Neural progenitor cell (in vitro differentiated cells): ENCODE results near the gene ETFRF1. TPM values are rescaled to one million over a fixed set of nuclear protein-coding genes. Genes with fewer than 3 reads are reported as not detected.

Experiments used
- DNase-seq: peaks from one replicate; pipeline ENCODE4 v3.0.0-alpha.2; 2016; ENCODE audit warnings: low spot score
- H2AFZ ChIP-seq: fragments of 200-600 bp; sonication (generic); replicated peaks from 2 replicates; pipeline ENCODE4 v1.6.1; 2016; ENCODE audit warnings: antibody characterized with exemption
- H3F3A ChIP-seq: fragments of 200-600 bp; sonication (generic); 2 replicates; pipeline ENCODE4 v1.6.1; 2016; ENCODE audit warnings: antibody characterized with exemption, low read depth
- H3K27ac ChIP-seq: fragments of 200-600 bp; sonication (generic); 2 replicates; pipeline ENCODE4 v1.5.1; 2016; ENCODE audit warnings: mild to moderate bottlenecking
- H3K27me3 ChIP-seq: fragments of 200-600 bp; sonication (generic); 2 replicates; pipeline ENCODE4 v1.6.1; 2016; ENCODE audit warnings: mild to moderate bottlenecking, moderate library complexity
- H3K36me3 ChIP-seq: fragments of 200-600 bp; sonication (generic); 2 replicates; pipeline ENCODE4 v1.5.1; 2016
- H3K4me1 ChIP-seq: fragments of 200-600 bp; sonication (generic); 2 replicates; pipeline ENCODE4 v1.6.1; 2016; ENCODE audit warnings: mixed run types
- H3K4me2 ChIP-seq: fragments of 200-600 bp; sonication (generic); 2 replicates; pipeline ENCODE4 v1.6.1; 2016
- H3K4me3 ChIP-seq: fragments of 200-600 bp; sonication (generic); 2 replicates; pipeline ENCODE4 v1.5.1; 2016
- H3K79me2 ChIP-seq: fragments of 200-600 bp; sonication (generic); 2 replicates; pipeline ENCODE4 v1.6.1; 2016; ENCODE audit warnings: low read depth
- H3K9ac ChIP-seq: fragments of 200-600 bp; sonication (generic); 2 replicates; pipeline ENCODE4 v1.6.1; 2016
- H3K9me3 ChIP-seq: fragments of 200-600 bp; sonication (generic); 2 replicates; pipeline ENCODE4 v1.5.1; 2016; ENCODE audit warnings: low read depth
- H4K20me1 ChIP-seq: fragments of 200-600 bp; sonication (generic); 2 replicates; pipeline ENCODE4 v1.6.1; 2016; ENCODE audit warnings: low read depth
- H3K27ac Mint-ChIP-seq: 3 replicates; pipeline ENCODE4 v1.8.0; 2021; ENCODE audit warnings: mixed read lengths
- H3K27me3 Mint-ChIP-seq: 2 replicates; pipeline ENCODE4 v1.8.0; 2022; ENCODE audit warnings: low read depth, mild to moderate bottlenecking, inconsistent platforms, moderate library complexity, mixed read lengths; ENCODE audit not compliant: insufficient read depth
- H3K36me3 Mint-ChIP-seq: 3 replicates; pipeline ENCODE4 v1.8.0; 2021; ENCODE audit warnings: mixed read lengths
- H3K4me1 Mint-ChIP-seq: 3 replicates; pipeline ENCODE4 v1.8.0; 2021; ENCODE audit warnings: mixed read lengths
- H3K4me3 Mint-ChIP-seq: 3 replicates; pipeline ENCODE4 v1.8.0; 2021; ENCODE audit warnings: mild to moderate bottlenecking, moderate library complexity, mixed read lengths
- H3K9me3 Mint-ChIP-seq: 3 replicates; pipeline ENCODE4 v1.8.0; 2020; ENCODE audit warnings: mixed read lengths
- EZH2 ChIP-seq: fragments of 200-600 bp; sonication (generic); IDR thresholded peaks from 2 replicates; pipeline ENCODE4 v1.6.1; 2017; ENCODE audit warnings: antibody characterized with exemption, mild to moderate bottlenecking, moderate library complexity
- EZH2phosphoT487 ChIP-seq: fragments of 200-600 bp; sonication (generic); IDR thresholded peaks from 2 replicates; pipeline ENCODE4 v1.6.1; 2017; ENCODE audit warnings: antibody characterized with exemption
- total RNA-seq: library from RNA; depleted of rRNA; stranded (reverse); fragments of >200 nt; gene quantifications from 2 replicates; pipeline ENCODE4 v1.2.3, GENCODE V29; 2015; ENCODE audit warnings: low replicate concordance
- TF ChIP-seq, protein P1 (sequence below): fragments of 200-600 bp; sonication (generic); IDR thresholded peaks from 2 replicates; pipeline ENCODE4 v1.5.1; 2017; ENCODE audit warnings: antibody characterized with exemption, mild to moderate bottlenecking

Gene ETFRF1
- total RNA-seq, 1 donor from 2014 or later: 57.7 TPM

DNA sequence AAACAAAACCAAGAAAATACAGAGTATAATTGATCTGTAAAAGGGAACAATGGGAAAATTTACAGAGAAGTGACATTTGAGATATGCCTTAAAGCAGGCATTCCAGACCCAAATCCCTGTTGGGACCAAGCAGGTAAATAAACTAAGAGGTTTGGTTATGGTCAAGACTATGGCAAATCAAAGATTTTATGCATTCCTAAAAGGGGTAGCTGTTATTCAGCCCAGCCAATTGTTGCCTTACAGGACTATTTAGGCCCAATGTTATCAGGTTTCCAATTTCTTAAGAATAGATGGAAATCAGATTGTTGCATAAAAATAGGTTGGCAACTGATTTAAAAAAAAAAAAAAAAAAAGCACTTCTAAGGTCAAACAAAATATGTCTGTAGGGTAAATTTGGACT is 5.4 kb upstream of the ETFRF1 start:
- Histone ChIP-seq H3K4me1 (peaks cover 5% of the 10 kb centered on the region), H3K36me3 (no peaks in the 10 kb centered on the region), H3K27ac (no peak overlapping the region), H2AFZ (no peak overlapping the region), H3K27me3 (no peaks in the 10 kb centered on the region), H3K9me3 (no peaks in the 10 kb centered on the region), H3K4me2 (no peak overlapping the region), H3K9ac (no peak overlapping the region), H3F3A (no peaks in the 10 kb centered on the region), H4K20me1 (no peaks in the 10 kb centered on the region), H3K79me2 (no peaks in the 10 kb centered on the region), H3K4me3 (no peak overlapping the region)
- TF ChIP-seq, protein P1, sequence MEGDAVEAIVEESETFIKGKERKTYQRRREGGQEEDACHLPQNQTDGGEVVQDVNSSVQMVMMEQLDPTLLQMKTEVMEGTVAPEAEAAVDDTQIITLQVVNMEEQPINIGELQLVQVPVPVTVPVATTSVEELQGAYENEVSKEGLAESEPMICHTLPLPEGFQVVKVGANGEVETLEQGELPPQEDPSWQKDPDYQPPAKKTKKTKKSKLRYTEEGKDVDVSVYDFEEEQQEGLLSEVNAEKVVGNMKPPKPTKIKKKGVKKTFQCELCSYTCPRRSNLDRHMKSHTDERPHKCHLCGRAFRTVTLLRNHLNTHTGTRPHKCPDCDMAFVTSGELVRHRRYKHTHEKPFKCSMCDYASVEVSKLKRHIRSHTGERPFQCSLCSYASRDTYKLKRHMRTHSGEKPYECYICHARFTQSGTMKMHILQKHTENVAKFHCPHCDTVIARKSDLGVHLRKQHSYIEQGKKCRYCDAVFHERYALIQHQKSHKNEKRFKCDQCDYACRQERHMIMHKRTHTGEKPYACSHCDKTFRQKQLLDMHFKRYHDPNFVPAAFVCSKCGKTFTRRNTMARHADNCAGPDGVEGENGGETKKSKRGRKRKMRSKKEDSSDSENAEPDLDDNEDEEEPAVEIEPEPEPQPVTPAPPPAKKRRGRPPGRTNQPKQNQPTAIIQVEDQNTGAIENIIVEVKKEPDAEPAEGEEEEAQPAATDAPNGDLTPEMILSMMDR: no peak
- TF ChIP-seq EZH2phosphoT487: no peak
- TF ChIP-seq EZH2: no peak
- Mint-ChIP-seq H3K4me1 (peaks cover 8% of the 10 kb centered on the region), H3K9me3 (no peaks in the 10 kb centered on the region), H3K4me3 (no peak overlapping the region), H3K27ac (no peak overlapping the region), H3K36me3 (no peaks in the 10 kb centered on the region), H3K27me3 (peaks cover 3% of the 10 kb centered on the region)
- DNase-seq: no peak

DNA sequence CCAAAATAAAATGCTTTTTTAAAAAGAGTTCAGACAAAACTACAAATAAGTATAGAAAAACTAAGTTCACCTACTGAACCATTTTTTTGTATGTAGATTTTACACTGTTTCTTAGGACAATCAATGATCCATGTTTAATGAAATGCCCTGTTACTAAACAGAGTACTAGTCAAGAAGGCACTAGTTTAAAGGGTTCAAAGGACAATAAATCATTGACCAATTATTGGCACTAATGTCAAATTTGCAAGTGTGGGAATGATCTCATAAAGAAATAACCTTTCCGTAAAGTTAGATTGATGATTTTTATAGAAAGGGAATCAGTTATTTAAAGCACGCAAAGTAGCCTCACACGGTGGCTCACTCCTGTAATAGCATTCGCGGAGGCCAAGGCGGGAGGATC is 4.2 kb upstream of the ETFRF1 start:
- H3K79me2 ChIP-seq: peaks cover 2% of the 10 kb centered on the region
- H3K4me2 ChIP-seq: no peak overlapping the region
- Mint-ChIP-seq H3K9me3 (no peaks in the 10 kb centered on the region), H3K27me3 (peaks cover 7% of the 10 kb centered on the region), H3K27ac (no peak overlapping the region), H3K4me3 (no peak overlapping the region), H3K4me1 (peaks cover 14% of the 10 kb centered on the region), H3K36me3 (no peaks in the 10 kb centered on the region)
- H3K9ac ChIP-seq: no peak overlapping the region
- TF ChIP-seq, protein P1: no peak
- no peak for TF ChIP-seq EZH2phosphoT487
- no peak for TF ChIP-seq EZH2
- no peak overlapping the region for H2AFZ ChIP-seq
- H3K27ac ChIP-seq: no peak overlapping the region
- no peak overlapping the region for H3K4me3 ChIP-seq
- H3F3A ChIP-seq: peaks cover 7% of the 10 kb centered on the region
- H4K20me1 ChIP-seq: no peaks in the 10 kb centered on the region
- DNase-seq: no peak
- H3K9me3 ChIP-seq: no peaks in the 10 kb centered on the region
- H3K4me1 ChIP-seq: peaks cover 6% of the 10 kb centered on the region
- H3K36me3 ChIP-seq: no peaks in the 10 kb centered on the region
- H3K27me3 ChIP-seq: no peaks in the 10 kb centered on the region

DNA sequence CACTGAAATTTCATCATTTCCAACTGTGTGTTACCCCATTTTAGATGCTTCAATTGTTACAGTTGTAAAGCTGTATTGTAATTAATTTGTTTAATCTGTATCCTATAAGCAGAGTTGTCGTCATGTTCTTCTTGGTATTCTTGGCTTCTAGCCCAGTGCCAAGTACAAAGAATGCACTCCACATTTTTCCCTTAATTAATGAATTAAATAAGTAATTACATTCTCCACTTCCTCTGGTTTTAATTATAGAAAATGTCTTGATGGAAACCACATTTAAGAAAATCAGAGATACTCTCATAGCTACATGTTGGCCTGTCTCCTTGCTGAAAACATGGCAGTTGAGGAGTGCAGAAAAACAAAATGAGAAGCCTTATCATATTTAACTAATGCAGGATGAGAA is 823 bp upstream of the ETFRF1 start:
- Histone ChIP-seq H3K4me3 (peak overlapping the region; percentile 71), H3K27ac (no peak overlapping the region), H4K20me1 (no peaks in the 10 kb centered on the region), H3F3A (peaks cover 10% of the 10 kb centered on the region), H3K27me3 (no peaks in the 10 kb centered on the region), H3K9ac (no peak overlapping the region), H3K9me3 (no peaks in the 10 kb centered on the region), H3K4me1 (peaks cover 10% of the 10 kb centered on the region), H3K79me2 (peaks cover 15% of the 10 kb centered on the region), H3K36me3 (no peaks in the 10 kb centered on the region), H3K4me2 (peak overlapping the region; percentile 82), H2AFZ (peak overlapping the region; percentile 92)
- Mint-ChIP-seq H3K4me1 (peaks cover 19% of the 10 kb centered on the region), H3K27ac (peak overlapping the region; percentile 94), H3K36me3 (no peaks in the 10 kb centered on the region), H3K27me3 (peaks cover 8% of the 10 kb centered on the region), H3K4me3 (peak overlapping the region; percentile 96), H3K9me3 (no peaks in the 10 kb centered on the region)
- DNase-seq: no peak
- no peak for TF ChIP-seq EZH2phosphoT487
- TF ChIP-seq EZH2: no peak
- TF ChIP-seq, protein P1: no peak
